Inferior parietal cortex (tissue), 1 donor: ENCODE data around the gene ASCL5.

ENCODE experiments used
- DNase-seq: peaks from one replicate; pipeline ENCODE4 v3.0.0-alpha.2; 2016; ENCODE audit errors: extremely low spot score

ASCL5 gene

GRCh38 chr1:201085902-201086735, 40.9 kb downstream of the ASCL5 start:
- peak; percentile 54 for DNase-seq

- no peak for DNase-seq
These were observed 42.7 kb downstream of the ASCL5 start for GRCh38 chr1:201084295-201084694.

- no peak for DNase-seq
These were observed 43.2 kb downstream of the ASCL5 start for GRCh38 chr1:201083741-201084140.

DNA sequence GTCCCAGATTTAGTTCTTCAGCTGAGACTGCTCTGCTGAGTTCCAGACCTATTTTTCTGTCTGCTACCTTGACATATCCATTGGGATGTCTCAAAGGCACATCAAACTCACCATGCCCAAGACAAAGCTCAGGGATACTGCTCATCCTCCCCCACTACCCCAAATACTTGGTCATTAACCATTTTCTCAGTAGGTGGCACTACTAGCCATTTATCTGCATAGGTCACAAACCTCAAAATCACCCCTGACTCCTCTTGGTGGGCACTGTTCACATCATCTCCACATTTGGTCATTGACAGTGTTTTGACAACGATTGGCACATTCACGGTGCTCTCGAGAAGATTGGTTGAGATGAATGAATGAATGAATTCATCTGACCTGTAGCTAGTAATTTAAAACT, 46.8 kb downstream of the ASCL5 start:
- DNase-seq, result no peak

DNA sequence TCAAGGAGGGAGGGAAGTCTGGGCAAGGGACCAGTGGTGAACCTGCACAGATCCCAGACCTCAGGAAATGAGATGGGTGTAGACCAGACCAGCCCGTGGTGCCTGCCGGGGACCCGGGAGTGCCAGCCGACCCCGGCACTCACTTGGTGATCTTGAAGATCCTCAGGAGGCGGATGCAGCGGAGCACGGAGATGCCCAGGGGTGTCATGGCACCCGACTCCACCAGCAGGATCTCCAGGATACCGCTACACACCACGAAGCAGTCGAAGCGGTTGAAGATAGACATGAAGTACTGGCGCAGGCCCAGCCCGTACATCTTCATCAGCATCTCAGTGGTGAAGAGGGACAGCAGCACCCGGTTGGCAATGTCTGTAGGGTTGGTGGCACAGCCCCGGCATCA, 49.2 kb downstream of the ASCL5 start:
- DNase-seq, result no peak

- no peak for DNase-seq
These were observed 49.9 kb downstream of the ASCL5 start for GRCh38 chr1:201077116-201077515.

- no peak for DNase-seq
These were observed 50.9 kb downstream of the ASCL5 start for GRCh38 chr1:201076092-201076491.

DNA sequence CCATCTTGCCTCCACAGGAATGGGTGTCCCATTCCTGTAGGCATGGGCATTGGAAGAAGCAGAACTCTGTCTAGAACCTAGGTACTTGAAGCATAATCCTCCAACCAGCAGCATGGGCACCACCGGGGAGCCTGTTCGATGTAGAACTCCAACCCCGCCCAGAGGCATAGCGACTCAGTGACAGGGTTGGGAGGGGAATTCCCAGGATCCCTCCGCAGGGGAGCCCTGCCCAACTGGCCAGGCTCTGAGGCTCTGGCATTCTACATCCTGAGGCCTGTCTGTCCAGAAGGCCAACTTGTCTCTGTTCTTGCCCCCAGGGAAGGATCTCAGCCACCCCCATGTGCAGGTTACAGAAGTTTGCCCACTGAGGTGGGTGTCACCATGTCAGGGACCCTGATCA, 53.0 kb downstream of the ASCL5 start:
- no peak for DNase-seq

DNA sequence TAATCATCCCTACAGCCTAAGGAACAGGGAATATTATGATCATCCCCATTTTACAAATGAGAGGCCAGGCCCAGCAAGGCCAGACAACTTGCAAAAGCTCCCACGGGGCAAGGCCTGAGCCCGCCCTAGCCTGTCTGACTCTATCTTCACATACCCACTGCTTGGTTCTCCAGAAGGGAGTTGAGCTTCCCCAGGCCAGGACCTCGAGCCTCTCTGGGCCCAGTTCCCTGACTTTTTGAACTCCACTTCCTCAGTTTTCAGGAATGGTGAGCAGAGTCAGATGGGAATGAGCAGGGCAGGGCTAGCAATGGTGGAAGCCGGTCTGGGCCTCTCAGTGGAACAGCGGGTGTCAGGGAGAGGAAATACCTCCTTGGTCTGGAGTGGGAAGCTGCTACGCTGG, 54.1 kb downstream of the ASCL5 start:
- DNase-seq, result no peak

- no peak for DNase-seq
These were observed 54.8 kb downstream of the ASCL5 start for GRCh38 chr1:201072149-201072548.

- no peak for DNase-seq
These were observed 57.3 kb downstream of the ASCL5 start for GRCh38 chr1:201069636-201070035.

DNA sequence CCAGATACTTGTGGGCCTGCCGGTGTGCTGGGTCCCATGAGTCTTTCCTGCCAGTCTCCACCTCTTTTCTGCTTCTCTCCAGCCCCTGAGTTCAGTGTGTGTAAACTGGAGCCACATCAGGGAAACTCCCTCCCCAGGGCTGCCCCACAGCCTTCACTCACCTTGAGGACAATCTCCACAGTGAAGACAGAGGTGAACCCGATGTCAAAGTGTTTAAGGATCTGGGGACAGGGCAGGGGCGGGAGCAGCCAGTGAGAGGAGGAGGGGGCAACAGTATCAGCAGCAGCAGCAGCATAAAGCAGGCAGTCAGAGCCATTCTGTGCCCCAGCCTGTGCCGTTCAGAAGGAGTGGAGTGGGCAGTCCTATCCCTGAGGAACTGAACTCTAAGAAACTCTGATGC, 58.0 kb downstream of the ASCL5 start:
- DNase-seq, result no peak

- no peak for DNase-seq
These were observed 60.0 kb downstream of the ASCL5 start for GRCh38 chr1:201066986-201067385.

DNA sequence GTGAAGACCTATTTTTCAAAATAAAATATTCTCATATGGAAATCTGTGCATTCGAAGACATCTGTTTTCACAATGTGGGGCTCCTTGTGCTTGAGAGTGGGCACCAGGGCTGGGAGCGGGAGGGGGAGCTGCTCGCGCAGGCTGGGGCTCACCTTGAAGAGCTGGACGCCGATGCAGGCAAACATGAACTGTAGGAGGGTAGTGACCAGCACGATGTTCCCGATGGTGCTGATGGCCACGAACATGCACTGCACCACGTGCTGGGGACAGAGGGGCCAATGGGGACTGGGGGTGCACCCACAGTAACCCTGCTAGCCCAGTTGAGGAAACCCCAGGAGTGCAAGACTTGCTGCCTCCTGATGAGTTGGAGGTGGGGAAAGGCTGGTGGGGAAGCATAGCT, 61.3 kb downstream of the ASCL5 start:
- no peak for DNase-seq

- no peak for DNase-seq
These were observed 62.2 kb downstream of the ASCL5 start for GRCh38 chr1:201064806-201065205.
